ENCODE measurements around the gene C3orf20. TPM values are rescaled to one million over a fixed set of nuclear protein-coding genes. Genes with fewer than 3 reads are reported as not detected.

C3orf20 gene
- total and polyA plus RNA-seq, 9 of the 15 experiments (the other 6 are each of a cell fraction or from before 2014, with no cell fraction given), result 0.04 TPM; not detected in 8

GRCh38 chr3:14811684-14812083 is 136.7 kb downstream of the C3orf20 start:
- H4K20me1 ChIP-seq (replicated peaks; ENCODE audit: control insufficient read depth, insufficient read depth, low read length), result peaks cover 10% of the 10 kb centered on the region; the same call in 1 of the 2 replicates
- no peaks in the 10 kb centered on the region for H3K9me1 ChIP-seq (ENCODE audit: control insufficient read depth, insufficient read depth, low read length)
- no peaks in the 10 kb centered on the region for H3K36me3 ChIP-seq (ENCODE audit: control insufficient read depth, insufficient read depth, low read length)
- in situ Hi-C loops (cut with MboI) (no loop called here), intact Hi-C loops (cut with micrococcal nuclease) (no loop called here)
- no peak overlapping the region for H3K9ac ChIP-seq (ENCODE audit: insufficient read depth in 1 of 2, low read depth in 2 of 2, low read length in 2 of 2)
- no peaks in the 10 kb centered on the region for H3K79me2 ChIP-seq (ENCODE audit: control insufficient read depth, insufficient read depth, low read length)
- DNase-seq (ENCODE audit: extremely low read depth in 1 of 4, low spot score in 3 of 4) (no peak), ATAC-seq (no peak), FAIRE-seq (no peak)
- peaks cover 51 to 82% of the 10 kb centered on the region in 2 experiments for H3K27me3 ChIP-seq (ENCODE audit: control insufficient read depth in 2 of 2, insufficient read depth in 2 of 2, low read length in 2 of 2)
- WGBS (ENCODE audit: insufficient coverage, low coverage, missing lambda C conversion rate), result 3% methylated on average over 7 of the region's 7 CpGs
- POLR2A ChIA-PET, result no interaction called here
- no peaks in the 10 kb centered on the region for H3K9me3 ChIP-seq (replicated peaks; ENCODE audit: control insufficient read depth, insufficient read depth, low read depth, low read length)
- CTCF ChIA-PET (ENCODE audit: low intra/inter-chr PET ratio), result no interaction called here
- H2AFZ ChIP-seq (ENCODE audit: low read depth, low read length), result no peak overlapping the region
- TF ChIP-seq ZNF354B (CRISPR knock-in tag; IDR thresholded peaks at IDR 0.05) (no peak), HES1 (IDR thresholded peaks at IDR 0.05; ENCODE audit: low read depth) (no peak), ZNF785 (CRISPR knock-in tag; IDR thresholded peaks at IDR 0.05) (no peak), PHTF2 (CRISPR knock-in tag; IDR thresholded peaks at IDR 0.05) (no peak), RBM17 (IDR thresholded peaks at IDR 0.05; ENCODE audit: borderline replicate concordance, low read depth, low read length) (no peak), ARID3B (CRISPR knock-in tag; IDR thresholded peaks at IDR 0.05; ENCODE audit: borderline replicate concordance) (no peak), BRCA1 (IDR thresholded peaks at IDR 0.05) (no peak), BRCA1 (CRISPR knock-in tag; IDR thresholded peaks at IDR 0.05) (no peak), CBX8 (IDR thresholded peaks at IDR 0.05; ENCODE audit: borderline replicate concordance, extremely low read depth, low read depth, low read length, poor library complexity, severe bottlenecking) (no peak), NFIC (IDR thresholded peaks at IDR 0.05) (no peak), RBM22 (IDR thresholded peaks at IDR 0.05; ENCODE audit: low read depth, low read length, poor library complexity, severe bottlenecking) (no peak), NR3C1 (CRISPR knock-in tag; IDR thresholded peaks at IDR 0.05) (no peak), MECOM (CRISPR knock-in tag; IDR thresholded peaks at IDR 0.05) (no peak), SMAD3 (CRISPR knock-in tag; conservative IDR thresholded peaks at IDR 0.05) (no peak), ZNF586 (CRISPR knock-in tag; conservative IDR thresholded peaks at IDR 0.05) (no peak), HSF4 (CRISPR knock-in tag; IDR thresholded peaks at IDR 0.05; ENCODE audit: borderline replicate concordance) (no peak), ZKSCAN3 (CRISPR knock-in tag; IDR thresholded peaks at IDR 0.05) (no peak), RCOR1 (IDR thresholded peaks at IDR 0.05; ENCODE audit: borderline replicate concordance in 1 of 2, low read depth in 2 of 2, low read length in 2 of 2) (no peak), OTX1 (CRISPR knock-in tag; IDR thresholded peaks at IDR 0.05) (no peak), MIER1 (IDR thresholded peaks at IDR 0.05; ENCODE audit: low read depth) (no peak)
- no peak overlapping the region for H3K4me3 ChIP-seq
- no TSS peak for BruUV-seq (replicated peaks)
- peaks cover 0 to 12% of the 10 kb centered on the region in 2 experiments; a peak in 2 of 5 replicates for H3K4me1 ChIP-seq (replicated peaks in 1 of 2; ENCODE audit: control insufficient read depth in 2 of 2, insufficient read depth in 2 of 2, low read length in 2 of 2)
- no peak overlapping the region for H3K4me2 ChIP-seq (ENCODE audit: insufficient read depth, low read length)
- H3K27ac ChIP-seq (ENCODE audit: extremely low read depth, low read depth, low read length), result no peak overlapping the region
